B cell (primary cell): ENCODE results near the gene SSH3. TPM values are rescaled to one million over a fixed set of nuclear protein-coding genes. Genes with fewer than 3 reads are reported as not detected.

Experiments
- ATAC-seq: fragments of 200-7000 bp; cut with Tn5 transposase; one replicate; pipeline ENCODE4 v1.10.0; 2021; ENCODE audit warnings: low read depth, mild to moderate bottlenecking, moderate number of reproducible peaks, moderate library complexity
- CTCF ChIA-PET: fragments of 350-600 bp; sonication (Branson Sonifier 250); formaldehyde crosslinking; loops from one replicate; lab custom pipeline; 2021; ENCODE audit warnings: antibody characterized with exemption, inconsistent platforms; lab: Charles Lee
- POLR2A ChIA-PET: fragments of 350-600 bp; sonication (Branson Sonifier 250); formaldehyde crosslinking; loops from one replicate; lab custom pipeline; 2021; ENCODE audit warnings: antibody characterized with exemption; lab: Charles Lee
- DNase-seq: peaks from one replicate; pipeline ENCODE4 v3.0.0; 2013
- H2AFZ ChIP-seq: 2 replicates; pipeline ENCODE4 v1.6.1; 2012; ENCODE audit warnings: mild to moderate bottlenecking, low read depth, low read length; ENCODE audit not compliant: insufficient read depth, poor library complexity, severe bottlenecking
- H3K27ac ChIP-seq, 2 donors: 1 replicate in 1 of 2; 2 replicates in 1 of 2; pipeline ENCODE4 v1.5.1; 2012 to 2013; ENCODE audit warnings: low read length in 2 of 2, mild to moderate bottlenecking in 2 of 2, moderate library complexity in 1 of 2
- H3K27me3 ChIP-seq, 4 experiments: fragments of 200-600 bp in 1 of 4; sonication (generic) in 1 of 4; replicated peaks in 1 of 4; 1 replicate in 2 of 4; 2 replicates in 2 of 4; pipeline versions ENCODE4 v1.6.1 to v1.7.0; 2013 to 2016; ENCODE audit warnings: low read length in 3 of 4, mild to moderate bottlenecking in 2 of 4, mixed read lengths in 1 of 4, moderate library complexity in 1 of 4; ENCODE audit not compliant: insufficient read depth in 4 of 4, control insufficient read depth in 3 of 4; ENCODE audit errors: control extremely low read depth in 1 of 4
- H3K36me3 ChIP-seq, 2 experiments: replicated peaks in 1 of 2; 1 replicate in 1 of 2; 2 replicates in 1 of 2; pipeline versions ENCODE4 v1.6.1 to v1.7.1; 2013; ENCODE audit warnings: low read length in 1 of 2; ENCODE audit not compliant: insufficient read depth in 2 of 2, control insufficient read depth in 1 of 2; ENCODE audit errors: control extremely low read depth in 1 of 2, extremely low read depth in 1 of 2
- H3K4me1 ChIP-seq, 2 donors: fragments of 200-600 bp in 1 of 2; sonication (generic) in 1 of 2; 1 replicate in 1 of 2; 2 replicates in 1 of 2; pipeline versions ENCODE4 v1.5.1 to v1.6.1; 2013 to 2017; ENCODE audit warnings: low read length in 2 of 2; ENCODE audit not compliant: control insufficient read depth in 2 of 2, insufficient read depth in 2 of 2
- H3K4me2 ChIP-seq: replicated peaks from 2 replicates; pipeline ENCODE3; 2012; ENCODE audit warnings: mild to moderate bottlenecking, low read depth, low read length; ENCODE audit not compliant: poor library complexity, severe bottlenecking
- H3K4me3 ChIP-seq, 5 experiments: fragments of 200-600 bp in 1 of 5; sonication (generic) in 1 of 5; 1 replicate in 3 of 5; 2 replicates in 2 of 5; pipeline versions ENCODE4 v1.5.1 to v1.7.0; 2011 to 2016; ENCODE audit warnings: low read length in 4 of 5, mild to moderate bottlenecking in 4 of 5, low read depth in 2 of 5, control low read depth in 1 of 5, moderate library complexity in 1 of 5; ENCODE audit not compliant: insufficient read depth in 1 of 5; ENCODE audit errors: control extremely low read depth in 1 of 5, extremely low read depth in 1 of 5
- H3K79me2 ChIP-seq: fragments of 200-600 bp; sonication (generic); one replicate; pipeline ENCODE4 v1.6.0; 2016; ENCODE audit warnings: low read length; ENCODE audit not compliant: control insufficient read depth, insufficient read depth
- H3K9ac ChIP-seq: fragments of 200-600 bp; sonication (generic); 2 replicates; pipeline ENCODE4 v1.6.1; 2017; ENCODE audit warnings: mild to moderate bottlenecking, low read length, moderate library complexity
- H3K9me3 ChIP-seq, 3 donors: one replicate each; pipeline versions ENCODE4 v1.6.1 to v1.7.1; 2013; ENCODE audit warnings: low read length in 2 of 3; ENCODE audit not compliant: control insufficient read depth in 2 of 3, insufficient read depth in 1 of 3; ENCODE audit errors: control extremely low read depth in 1 of 3
- H4K20me1 ChIP-seq: 2 replicates; pipeline ENCODE4 v1.6.0; 2012; ENCODE audit warnings: mild to moderate bottlenecking, low read length; ENCODE audit not compliant: insufficient read depth, control insufficient read depth, poor library complexity, severe bottlenecking
- H3K27ac Mint-ChIP-seq: one replicate; pipeline ENCODE4 v1.8.0; 2021; ENCODE audit warnings: mixed read lengths
- H3K27me3 Mint-ChIP-seq: one replicate; pipeline ENCODE4 v1.8.0; 2021; ENCODE audit warnings: mixed read lengths
- H3K4me1 Mint-ChIP-seq: one replicate; pipeline ENCODE4 v1.8.0; 2021; ENCODE audit warnings: mixed read lengths
- H3K4me3 Mint-ChIP-seq: one replicate; pipeline ENCODE4 v1.8.0; 2021; ENCODE audit warnings: mixed read lengths
- H3K9me3 Mint-ChIP-seq: one replicate; pipeline ENCODE4 v1.8.0; 2022; ENCODE audit warnings: mixed read lengths; ENCODE audit not compliant: insufficient read depth
- EZH2 ChIP-seq: IDR thresholded peaks from 2 replicates; pipeline ENCODE4 v1.6.1; 2012; ENCODE audit warnings: borderline replicate concordance, low read depth, mild to moderate bottlenecking, moderate library complexity, low read length; ENCODE audit not compliant: insufficient read depth, poor library complexity, severe bottlenecking
- WGBS: methylation state at CpG from one replicate; pipeline ENCODE4 v1.1.5; 2013; ENCODE audit warnings: missing lambda C conversion rate; ENCODE audit not compliant: insufficient coverage; 5-methylcytosine and 5-hydroxymethylcytosine counted together
- intact Hi-C: fragments of 100-400 bp; cut with micrococcal nuclease; formaldehyde crosslinking; loops from one replicate; pipeline ENCODE4 v1.10.0; 2022
- polyA plus RNA-seq: library from polyadenylated mRNA; depleted of rRNA; stranded (reverse); fragments of >200 nt; gene quantifications from 2 replicates; pipeline ENCODE4 v1.2.3, GENCODE V29; 2012
- total RNA-seq, 2 donors: library from RNA; stranded (reverse); fragments of 120-200 nt in 1 of 2; gene quantifications; 1 replicate in 1 of 2; 2 replicates in 1 of 2; pipeline versions ENCODE4 v1.2.3 to v1.2.4, GENCODE V29; 2013 to 2022
- TF ChIP-seq, protein P1 (sequence below): fragments of 200-600 bp; IDR thresholded peaks from one replicate; pipeline ENCODE4 v1.8.0; 2022; ENCODE audit warnings: antibody characterized with exemption, mild to moderate bottlenecking

SSH3 gene
- total and polyA plus RNA-seq, 2 donors (not counting 1 experiment from before 2014, with no cell fraction given), result 4.0 to 7.2 TPM

DNA sequence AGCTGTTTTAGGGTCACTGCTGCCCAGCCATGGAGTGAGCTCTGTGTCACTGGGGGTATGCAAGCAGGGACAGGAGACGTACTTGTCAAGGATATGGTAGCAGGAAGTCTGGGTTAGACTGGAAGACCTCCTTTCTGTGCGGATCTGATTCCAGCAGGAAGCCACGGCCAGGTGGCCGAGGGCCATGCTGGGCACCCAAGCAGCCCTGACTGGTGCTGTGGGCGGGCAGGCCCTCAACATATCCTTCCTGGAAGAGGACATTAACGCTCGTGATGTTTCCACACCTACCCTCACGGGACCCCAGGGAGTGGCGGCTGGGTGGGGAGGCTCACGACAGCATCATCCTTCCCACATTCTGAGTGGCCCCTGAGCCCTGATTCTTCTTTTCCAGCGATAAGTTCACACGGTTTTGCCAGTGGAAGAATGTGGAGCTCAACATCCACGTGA lies 23.0 kb upstream of the SSH3 start:
- POLR2A ChIA-PET, result interaction anchor here (1.0 to 6.8 kb wide), 2 partner anchors 8 to 11 kb away, joined by 3 to 43 read pairs; partner anchors contain the start of gene ANKRD13D

More for the DNA sequence above, 23.0 kb upstream of the SSH3 start:
- H4K20me1 ChIP-seq, result peaks cover 66% of the 10 kb centered on the region
- ATAC-seq, result no peak
- no peak overlapping the region for H2AFZ ChIP-seq
- CTCF ChIA-PET, result interaction anchor here (1.0 to 1.1 kb wide), 2 partner anchors 18 to 37 kb away, joined by 3 to 5 read pairs; no protein-coding TSS in a partner anchor
- peaks cover 0 to 89% of the 10 kb centered on the region in 2 experiments for H3K36me3 ChIP-seq
- no peak for TF ChIP-seq EZH2
- TF ChIP-seq, protein P1, sequence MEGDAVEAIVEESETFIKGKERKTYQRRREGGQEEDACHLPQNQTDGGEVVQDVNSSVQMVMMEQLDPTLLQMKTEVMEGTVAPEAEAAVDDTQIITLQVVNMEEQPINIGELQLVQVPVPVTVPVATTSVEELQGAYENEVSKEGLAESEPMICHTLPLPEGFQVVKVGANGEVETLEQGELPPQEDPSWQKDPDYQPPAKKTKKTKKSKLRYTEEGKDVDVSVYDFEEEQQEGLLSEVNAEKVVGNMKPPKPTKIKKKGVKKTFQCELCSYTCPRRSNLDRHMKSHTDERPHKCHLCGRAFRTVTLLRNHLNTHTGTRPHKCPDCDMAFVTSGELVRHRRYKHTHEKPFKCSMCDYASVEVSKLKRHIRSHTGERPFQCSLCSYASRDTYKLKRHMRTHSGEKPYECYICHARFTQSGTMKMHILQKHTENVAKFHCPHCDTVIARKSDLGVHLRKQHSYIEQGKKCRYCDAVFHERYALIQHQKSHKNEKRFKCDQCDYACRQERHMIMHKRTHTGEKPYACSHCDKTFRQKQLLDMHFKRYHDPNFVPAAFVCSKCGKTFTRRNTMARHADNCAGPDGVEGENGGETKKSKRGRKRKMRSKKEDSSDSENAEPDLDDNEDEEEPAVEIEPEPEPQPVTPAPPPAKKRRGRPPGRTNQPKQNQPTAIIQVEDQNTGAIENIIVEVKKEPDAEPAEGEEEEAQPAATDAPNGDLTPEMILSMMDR, result no peak
- no peaks in the 10 kb centered on the region for H3K9me3 ChIP-seq
- no peak for DNase-seq
- H3K4me3 Mint-ChIP-seq, result no peak overlapping the region
- peaks cover 52 to 59% of the 10 kb centered on the region in 2 donors for H3K4me1 ChIP-seq
- no peak overlapping the region for H3K4me3 ChIP-seq
- 58% methylated on average over 11 of the region's 13 CpGs for WGBS
- peak overlapping the region; percentile 92 for H3K4me2 ChIP-seq
- intact Hi-C loops, result no loop called here
- H3K4me1 Mint-ChIP-seq, result peaks cover 53% of the 10 kb centered on the region
- H3K79me2 ChIP-seq, result peaks cover 92% of the 10 kb centered on the region
- no peak overlapping the region for H3K9ac ChIP-seq
- peak overlapping the region; percentile 95 for H3K27ac Mint-ChIP-seq
- peak overlapping the region; percentile 82 for H3K27ac ChIP-seq
- no peaks in the 10 kb centered on the region for H3K9me3 Mint-ChIP-seq
- no peaks in the 10 kb centered on the region for H3K27me3 Mint-ChIP-seq
- no peaks in the 10 kb centered on the region for H3K27me3 ChIP-seq
